GM10248 (cell line): Measurements from ENCODE around the gene FCHO2.

ENCODE experiments used
- CTCF ChIA-PET: fragments of 300-600 bp; sonication (Branson Sonifier 250); formaldehyde crosslinking; extraction: SDS; loops from one replicate; lab custom pipeline; 2021; ENCODE audit warnings: antibody characterized with exemption; lab: Yijun Ruan, JAX
- POLR2A ChIA-PET: fragments of 350-650 bp; sonication (Branson Sonifier 250); formaldehyde crosslinking; extraction: SDS; loops from one replicate; lab custom pipeline; 2020; ENCODE audit warnings: antibody characterized with exemption; lab: Yijun Ruan, JAX
- DNase-seq: peaks from one replicate; pipeline ENCODE4 v3.0.0; 2012; ENCODE audit errors: extremely low spot score
- TF ChIP-seq, protein P1 (sequence below): IDR thresholded peaks from 2 replicates; pipeline ENCODE4 v1.5.1; 2012; ENCODE audit warnings: mild to moderate bottlenecking, low read depth; ENCODE audit errors: extremely low read depth, missing control alignments, control extremely low read depth

The FCHO2 gene

GRCh38 chr5:73067213-73067612, 111.4 kb downstream of the FCHO2 start:
- TF ChIP-seq, protein P1, sequence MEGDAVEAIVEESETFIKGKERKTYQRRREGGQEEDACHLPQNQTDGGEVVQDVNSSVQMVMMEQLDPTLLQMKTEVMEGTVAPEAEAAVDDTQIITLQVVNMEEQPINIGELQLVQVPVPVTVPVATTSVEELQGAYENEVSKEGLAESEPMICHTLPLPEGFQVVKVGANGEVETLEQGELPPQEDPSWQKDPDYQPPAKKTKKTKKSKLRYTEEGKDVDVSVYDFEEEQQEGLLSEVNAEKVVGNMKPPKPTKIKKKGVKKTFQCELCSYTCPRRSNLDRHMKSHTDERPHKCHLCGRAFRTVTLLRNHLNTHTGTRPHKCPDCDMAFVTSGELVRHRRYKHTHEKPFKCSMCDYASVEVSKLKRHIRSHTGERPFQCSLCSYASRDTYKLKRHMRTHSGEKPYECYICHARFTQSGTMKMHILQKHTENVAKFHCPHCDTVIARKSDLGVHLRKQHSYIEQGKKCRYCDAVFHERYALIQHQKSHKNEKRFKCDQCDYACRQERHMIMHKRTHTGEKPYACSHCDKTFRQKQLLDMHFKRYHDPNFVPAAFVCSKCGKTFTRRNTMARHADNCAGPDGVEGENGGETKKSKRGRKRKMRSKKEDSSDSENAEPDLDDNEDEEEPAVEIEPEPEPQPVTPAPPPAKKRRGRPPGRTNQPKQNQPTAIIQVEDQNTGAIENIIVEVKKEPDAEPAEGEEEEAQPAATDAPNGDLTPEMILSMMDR: no peak
- DNase-seq: no peak
- ChIA-PET CTCF (no interaction called here), POLR2A (no interaction called here)

DNA sequence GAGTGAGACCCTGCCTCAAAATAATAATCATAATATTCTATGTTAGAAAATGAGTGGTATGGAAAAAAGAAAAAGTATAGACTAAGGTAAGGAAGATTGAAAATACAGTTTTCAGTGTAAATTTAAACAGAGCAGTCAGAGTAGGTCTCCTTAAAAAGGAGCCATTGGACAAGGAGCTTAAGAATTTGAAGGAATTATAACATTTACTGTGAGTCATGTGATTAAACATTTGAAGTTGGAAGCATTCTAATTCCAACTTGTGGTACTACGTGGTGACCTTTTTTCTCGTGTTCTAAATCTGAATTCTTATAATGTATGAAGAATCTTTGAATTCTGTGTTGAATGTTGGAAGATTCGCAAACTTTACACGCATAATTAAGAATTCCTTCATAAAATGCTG, 125.3 kb downstream of the FCHO2 start:
- TF ChIP-seq, protein P1: no peak
- ChIA-PET POLR2A (no interaction called here), CTCF (no interaction called here)
- no peak for DNase-seq

DNA sequence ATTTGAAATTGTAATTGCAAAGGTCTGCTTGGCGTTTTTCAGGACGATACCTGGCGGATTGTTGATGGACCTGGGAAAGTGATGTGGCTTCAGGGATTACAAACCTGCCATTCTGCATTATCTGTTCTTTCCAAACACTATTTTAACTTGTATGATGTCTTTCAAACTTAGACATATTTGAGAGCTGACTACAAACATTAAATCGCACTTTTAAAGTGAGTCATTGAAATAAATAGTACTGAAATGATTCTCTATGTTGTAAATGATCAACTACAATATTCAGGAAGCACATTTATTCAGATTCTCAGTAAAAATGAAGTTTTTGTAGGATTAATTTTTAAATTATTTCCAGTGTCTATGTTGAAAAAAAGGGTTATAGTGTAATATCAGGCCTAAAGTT, 132.2 kb downstream of the FCHO2 start:
- CTCF ChIA-PET: interaction anchor here (1.7 kb wide), 1 partner anchor 16 kb away, joined by 3 read pairs; no protein-coding TSS in a partner anchor

DNA sequence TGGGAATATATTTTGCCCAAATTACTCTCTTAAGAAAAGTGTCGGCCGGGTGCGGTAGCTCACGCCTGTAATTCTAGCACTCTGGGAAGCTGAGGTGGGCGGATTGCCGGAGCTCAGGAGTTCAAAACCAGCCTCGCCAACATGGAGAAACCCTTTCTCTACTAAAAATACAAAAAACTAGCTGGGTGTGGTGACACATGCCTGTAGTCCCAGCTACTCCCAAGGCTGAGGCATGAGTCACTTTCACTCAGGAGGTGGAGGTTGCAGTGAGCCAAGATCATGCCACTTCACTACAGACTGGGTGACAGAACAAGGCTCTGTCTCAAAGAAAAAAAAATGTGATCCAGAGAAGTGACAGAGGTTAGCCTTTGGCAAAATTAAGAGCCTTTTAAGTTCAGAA, 138.1 kb downstream of the FCHO2 start:
- TF ChIP-seq, protein P1: no peak
- ChIA-PET CTCF (no interaction called here), POLR2A (no interaction called here)
- no peak for DNase-seq

More for the DNA sequence above, 132.2 kb downstream of the FCHO2 start:
- TF ChIP-seq, protein P1: no peak
- no peak for DNase-seq
- POLR2A ChIA-PET: no interaction called here

- DNase-seq: no peak
- ChIA-PET CTCF (no interaction called here), POLR2A (no interaction called here)
- TF ChIP-seq, protein P1: no peak
These were observed 138.6 kb downstream of the FCHO2 start for GRCh38 chr5:73094415-73094814.

- TF ChIP-seq, protein P1: no peak
- ChIA-PET POLR2A (no interaction called here), CTCF (no interaction called here)
- DNase-seq: no peak
These were observed 139.9 kb downstream of the FCHO2 start for GRCh38 chr5:73095564-73096238.
